ENCODE data around the gene FOSL1.

FOSL1 gene

DNA sequence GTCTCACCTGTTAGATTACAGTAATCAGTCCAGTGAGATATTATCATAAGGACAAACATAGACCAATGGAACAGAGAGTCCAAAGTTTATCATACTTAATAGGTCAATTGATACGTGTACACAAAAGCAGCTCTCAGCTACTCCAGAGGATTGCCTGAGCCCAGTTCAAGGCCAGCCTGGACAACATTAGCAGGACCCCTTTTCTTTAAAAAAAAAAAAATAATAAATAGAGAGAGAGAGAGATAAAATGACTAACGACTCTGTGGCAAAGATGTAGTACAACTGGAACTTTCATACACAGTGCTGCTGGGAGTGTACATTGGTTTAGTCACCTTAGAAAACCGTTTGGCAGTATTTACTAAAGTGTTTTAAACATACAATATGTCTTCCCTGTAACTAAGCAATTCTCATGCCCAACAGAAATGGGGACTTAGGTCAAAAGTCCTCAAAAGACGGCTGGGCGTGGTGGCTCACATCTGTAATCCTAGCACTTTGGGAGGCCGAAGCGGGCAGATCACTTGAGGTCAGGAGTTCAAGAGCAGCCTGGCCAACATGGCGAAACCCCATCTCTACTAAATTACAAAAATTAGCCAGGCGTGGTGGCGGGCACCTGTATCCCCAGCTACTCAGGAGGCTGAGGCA, 55.8 kb downstream of the FOSL1 start:
- Histone ChIP-seq H3K27me3 (ENCODE audit: control insufficient read depth, insufficient read depth, low read length) (no peaks in the 10 kb centered on the region), H3K27ac (ENCODE audit: low read depth, low read length) (no peak overlapping the region), H3K9ac (ENCODE audit: low read depth, low read length) (no peak overlapping the region), H3K36me3 (ENCODE audit: control insufficient read depth, insufficient read depth, low read length) (no peaks in the 10 kb centered on the region), H3K9me3 (ENCODE audit: control insufficient read depth, insufficient read depth, low read length) (no peaks in the 10 kb centered on the region), H3K4me1 (ENCODE audit: control insufficient read depth, insufficient read depth, low read length) (no peaks in the 10 kb centered on the region), H3K4me3 (ENCODE audit: low read depth, low read length) (no peak overlapping the region)

DNA sequence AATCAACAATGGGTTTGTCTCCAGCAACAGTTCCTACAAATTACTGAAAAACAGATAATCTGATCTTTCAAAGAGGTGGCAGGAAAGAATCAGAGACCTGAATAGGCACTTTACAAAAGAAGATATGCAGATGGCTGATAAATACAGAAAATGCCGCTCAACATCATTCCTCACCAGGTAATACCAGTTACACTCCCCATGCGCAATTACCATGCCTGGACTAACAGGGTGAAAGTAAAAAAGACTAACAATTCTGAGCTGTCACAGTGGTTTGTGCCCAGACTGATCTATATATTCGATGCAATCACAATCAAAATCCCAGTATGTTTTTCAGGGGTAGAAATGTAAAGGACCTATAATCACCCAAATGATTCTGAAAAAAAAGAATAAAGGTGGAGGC, 56.4 kb downstream of the FOSL1 start:
- H3K4me1 ChIP-seq (ENCODE audit: control insufficient read depth, insufficient read depth, low read length): no peaks in the 10 kb centered on the region

DNA sequence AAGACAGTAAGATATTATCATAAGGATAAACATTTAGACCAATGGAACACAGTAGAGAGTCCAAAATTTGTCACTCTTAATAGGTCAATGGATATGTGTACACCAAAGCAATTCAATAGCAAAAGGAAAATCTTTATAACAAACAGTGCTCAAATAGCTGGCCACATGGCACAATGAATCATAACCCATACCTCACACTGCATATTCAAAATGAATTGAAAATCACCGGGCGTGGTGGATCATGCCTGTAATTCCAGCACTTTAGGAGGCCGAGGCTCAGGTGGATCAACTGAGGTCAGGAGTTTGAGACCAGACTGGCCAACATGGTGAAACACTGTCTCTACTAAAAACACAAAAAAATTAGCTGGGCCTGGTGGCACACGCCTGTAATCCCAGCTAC, 58.0 kb downstream of the FOSL1 start:
- Histone ChIP-seq H3K4me1 (ENCODE audit: control insufficient read depth, insufficient read depth, low read length) (no peaks in the 10 kb centered on the region), H3K27ac (ENCODE audit: low read depth, low read length) (no peak overlapping the region), H3K27me3 (ENCODE audit: control insufficient read depth, insufficient read depth, low read length) (no peaks in the 10 kb centered on the region), H3K4me3 (ENCODE audit: low read depth, low read length) (no peak overlapping the region), H3K36me3 (ENCODE audit: control insufficient read depth, insufficient read depth, low read length) (no peaks in the 10 kb centered on the region), H3K9me3 (ENCODE audit: control insufficient read depth, insufficient read depth, low read length) (no peaks in the 10 kb centered on the region), H3K9ac (ENCODE audit: low read depth, low read length) (no peak overlapping the region)

More for the DNA sequence above, 56.4 kb downstream of the FOSL1 start:
- H3K4me3 ChIP-seq (ENCODE audit: low read depth, low read length): no peak overlapping the region
- no peaks in the 10 kb centered on the region for H3K27me3 ChIP-seq (ENCODE audit: control insufficient read depth, insufficient read depth, low read length)
- no peak overlapping the region for H3K9ac ChIP-seq (ENCODE audit: low read depth, low read length)
- H3K27ac ChIP-seq (ENCODE audit: low read depth, low read length): no peak overlapping the region
- no peaks in the 10 kb centered on the region for H3K9me3 ChIP-seq (ENCODE audit: control insufficient read depth, insufficient read depth, low read length)
- H3K36me3 ChIP-seq (ENCODE audit: control insufficient read depth, insufficient read depth, low read length): no peaks in the 10 kb centered on the region
